Vagina (tissue), 2 donors: ENCODE results near the gene ZNF438.

ENCODE experiments used
- CTCF ChIP-seq, 3 experiments: fragments of 450-650 bp in 2 of 3; fragments of 200-600 bp in 1 of 3; sonication (generic) in 1 of 3; IDR thresholded peaks; one replicate each; pipeline ENCODE4 v1.5.1; 2017 to 2019; ENCODE audit warnings: antibody characterized with exemption in 3 of 3, mild to moderate bottlenecking in 2 of 3, moderate library complexity in 2 of 3
- POLR2A ChIP-seq, 2 donors: fragments of 450-650 bp; IDR thresholded peaks; one replicate each; pipeline ENCODE4 v1.6.1; 2017; ENCODE audit warnings: antibody characterized with exemption in 2 of 2, mild to moderate bottlenecking in 2 of 2, moderate library complexity in 2 of 2
- POLR2AphosphoS5 ChIP-seq, 2 donors: sonication (generic); formaldehyde crosslinking; IDR thresholded peaks; one replicate each; pipeline ENCODE4 v1.9.0; 2017; ENCODE audit warnings: antibody characterized with exemption in 2 of 2, mild to moderate bottlenecking in 2 of 2, low read depth in 1 of 2; ENCODE audit not compliant: insufficient read depth in 1 of 2

DNA sequence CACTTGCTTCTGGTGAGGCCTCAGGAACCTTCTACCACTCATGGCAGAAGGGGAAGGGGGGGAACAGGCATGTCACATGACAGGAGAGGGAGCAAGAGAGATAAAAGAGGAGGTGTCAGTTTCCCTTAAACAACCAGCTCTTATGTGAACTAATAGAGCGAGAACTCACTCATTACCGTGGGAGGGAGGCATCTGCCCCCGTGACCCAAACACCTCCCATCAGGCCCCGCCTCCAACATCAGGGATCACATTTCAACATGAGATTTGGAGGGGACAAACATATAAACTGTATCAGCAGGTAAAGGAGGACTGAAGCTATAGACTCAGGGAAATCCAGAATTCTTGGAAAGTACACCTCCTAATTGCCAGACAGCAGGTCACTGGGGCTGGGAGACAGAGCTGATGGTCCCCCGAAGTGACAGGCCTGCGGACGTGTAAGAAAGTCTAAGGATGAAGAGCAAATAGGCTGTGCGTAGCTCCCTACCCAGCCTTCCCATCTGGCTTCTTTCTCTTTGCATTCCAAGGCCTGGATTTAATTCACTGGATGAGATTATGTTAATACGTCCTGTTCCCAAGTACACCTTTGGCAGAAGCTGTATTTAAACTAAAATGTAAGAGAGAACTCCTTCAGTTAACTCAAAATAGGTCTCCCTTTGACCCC lies 215.4 kb downstream of the ZNF438 start:
- TF ChIP-seq CTCF (IDR thresholded peaks at IDR 0.05) (no peak), POLR2A (IDR thresholded peaks at IDR 0.05) (no peak), POLR2AphosphoS5 (IDR thresholded peaks at IDR 0.05; ENCODE audit: insufficient read depth in 1 of 2, low read depth in 1 of 2) (no peak)
